Stimulated activated CD4-positive, alpha-beta T cell treated with anti-CD3 and anti-CD28 coated beads, Interleukin-2, amount 100 ng/mL, for 24 hours (primary cell): ENCODE results near the gene FBLN7.

ENCODE experiments used
- DNase-seq, 2 donors: peaks; one replicate each; pipeline ENCODE4 v3.0.0-alpha.2; 2020

Gene FBLN7

GRCh38 chr2:112141626-112142007, 3.4 kb downstream of the FBLN7 start:
- no peak for DNase-seq

GRCh38 chr2:112142525-112143078, 4.4 kb downstream of the FBLN7 start:
- DNase-seq, result no peak

- DNase-seq, result no peak
These were observed 5.0 kb downstream of the FBLN7 start for GRCh38 chr2:112143150-112143549.

GRCh38 chr2:112144966-112145365, 6.8 kb downstream of the FBLN7 start:
- no peak for DNase-seq

- no peak for DNase-seq
These were observed 9.4 kb downstream of the FBLN7 start for GRCh38 chr2:112147382-112148168.

- DNase-seq, result no peak
These were observed 10.3 kb downstream of the FBLN7 start for GRCh38 chr2:112148477-112148876.

- DNase-seq, result no peak
These were observed 11.0 kb downstream of the FBLN7 start for GRCh38 chr2:112149194-112149593.

GRCh38 chr2:112149866-112150435, 11.8 kb downstream of the FBLN7 start:
- no peak for DNase-seq

- no peak for DNase-seq
These were observed 12.3 kb downstream of the FBLN7 start for GRCh38 chr2:112150447-112150846.

GRCh38 chr2:112150851-112151250, 12.7 kb downstream of the FBLN7 start:
- DNase-seq, result no peak

GRCh38 chr2:112151271-112151670, 13.1 kb downstream of the FBLN7 start:
- no peak for DNase-seq

GRCh38 chr2:112151701-112152440, 13.7 kb downstream of the FBLN7 start:
- DNase-seq, result no peak

GRCh38 chr2:112152476-112153178, 14.4 kb downstream of the FBLN7 start:
- no peak for DNase-seq

GRCh38 chr2:112153179-112153490, 14.9 kb downstream of the FBLN7 start:
- no peak for DNase-seq

GRCh38 chr2:112153501-112153900, 15.3 kb downstream of the FBLN7 start:
- DNase-seq, result no peak

- peak in 1 of 2 donors; percentile 33 for DNase-seq
These were observed 16.3 kb downstream of the FBLN7 start for GRCh38 chr2:112154246-112155117.

GRCh38 chr2:112155331-112156151, 17.4 kb downstream of the FBLN7 start:
- peak; percentile 40 to 49 for DNase-seq

GRCh38 chr2:112156152-112156986, 18.2 kb downstream of the FBLN7 start:
- DNase-seq, result peak; percentile 32 to 62

- no peak for DNase-seq
These were observed 19.3 kb downstream of the FBLN7 start for GRCh38 chr2:112157472-112157871.

- no peak for DNase-seq
These were observed 21.3 kb downstream of the FBLN7 start for GRCh38 chr2:112159454-112159921.
